Stimulated activated effector memory CD8-positive, alpha-beta T cell treated with anti-CD3 and anti-CD28 coated beads, Interleukin-12 subunit alpha, Interleukin-12 subunit beta, amount 100 ng/mL, for 72 hours (primary cell): ENCODE results near the gene PALM3.

Experiments used
- ATAC-seq: fragments of 150-1000 bp; cut with Tn5 transposase; 2 replicates; pipeline ENCODE4 v1.10.0; 2021
- DNase-seq, 2 donors: peaks; one replicate each; pipeline ENCODE4 v3.0.0; 2021 to 2022; ENCODE audit warnings: low spot score in 2 of 2
- H3K27ac Mint-ChIP-seq: one replicate; pipeline ENCODE4 v1.8.0; 2022; ENCODE audit warnings: mild to moderate bottlenecking, mixed read lengths
- H3K36me3 Mint-ChIP-seq: one replicate; pipeline ENCODE4 v1.8.0; 2022; ENCODE audit warnings: mild to moderate bottlenecking, mixed read lengths
- H3K4me1 Mint-ChIP-seq: one replicate; pipeline ENCODE4 v1.8.0; 2022; ENCODE audit warnings: mixed read lengths
- H3K4me3 Mint-ChIP-seq: one replicate; pipeline ENCODE4 v1.8.0; 2022; ENCODE audit warnings: mild to moderate bottlenecking, mixed read lengths
- H3K9me3 Mint-ChIP-seq: one replicate; pipeline ENCODE4 v1.8.0; 2022; ENCODE audit warnings: mixed read lengths

PALM3 gene

DNA sequence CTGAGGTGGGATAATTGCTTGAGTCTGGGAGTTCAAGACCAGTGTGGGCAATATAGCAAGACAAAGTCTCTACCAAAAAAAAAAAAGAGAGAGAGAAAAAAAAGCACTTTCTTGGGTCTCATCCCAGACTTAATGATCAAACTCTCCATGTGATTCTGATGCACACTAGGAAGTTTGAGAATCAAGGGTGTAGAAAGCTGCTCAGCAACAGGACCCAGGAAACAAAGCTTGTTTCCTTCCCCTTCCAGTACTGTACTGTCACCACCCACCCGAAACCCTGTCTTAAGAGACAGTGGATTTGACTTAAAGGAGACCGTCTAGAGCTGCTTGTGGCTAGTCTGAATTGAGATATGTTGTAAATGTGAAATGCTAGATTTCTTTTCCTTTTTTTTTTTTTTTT is 16.5 kb upstream of the PALM3 start:
- Mint-ChIP-seq H3K4me1 (peaks cover 27% of the 10 kb centered on the region), H3K4me3 (no peak overlapping the region), H3K9me3 (no peaks in the 10 kb centered on the region), H3K36me3 (peaks cover 14% of the 10 kb centered on the region), H3K27ac (no peak overlapping the region)
- no peak for ATAC-seq
- no peak for DNase-seq

DNA sequence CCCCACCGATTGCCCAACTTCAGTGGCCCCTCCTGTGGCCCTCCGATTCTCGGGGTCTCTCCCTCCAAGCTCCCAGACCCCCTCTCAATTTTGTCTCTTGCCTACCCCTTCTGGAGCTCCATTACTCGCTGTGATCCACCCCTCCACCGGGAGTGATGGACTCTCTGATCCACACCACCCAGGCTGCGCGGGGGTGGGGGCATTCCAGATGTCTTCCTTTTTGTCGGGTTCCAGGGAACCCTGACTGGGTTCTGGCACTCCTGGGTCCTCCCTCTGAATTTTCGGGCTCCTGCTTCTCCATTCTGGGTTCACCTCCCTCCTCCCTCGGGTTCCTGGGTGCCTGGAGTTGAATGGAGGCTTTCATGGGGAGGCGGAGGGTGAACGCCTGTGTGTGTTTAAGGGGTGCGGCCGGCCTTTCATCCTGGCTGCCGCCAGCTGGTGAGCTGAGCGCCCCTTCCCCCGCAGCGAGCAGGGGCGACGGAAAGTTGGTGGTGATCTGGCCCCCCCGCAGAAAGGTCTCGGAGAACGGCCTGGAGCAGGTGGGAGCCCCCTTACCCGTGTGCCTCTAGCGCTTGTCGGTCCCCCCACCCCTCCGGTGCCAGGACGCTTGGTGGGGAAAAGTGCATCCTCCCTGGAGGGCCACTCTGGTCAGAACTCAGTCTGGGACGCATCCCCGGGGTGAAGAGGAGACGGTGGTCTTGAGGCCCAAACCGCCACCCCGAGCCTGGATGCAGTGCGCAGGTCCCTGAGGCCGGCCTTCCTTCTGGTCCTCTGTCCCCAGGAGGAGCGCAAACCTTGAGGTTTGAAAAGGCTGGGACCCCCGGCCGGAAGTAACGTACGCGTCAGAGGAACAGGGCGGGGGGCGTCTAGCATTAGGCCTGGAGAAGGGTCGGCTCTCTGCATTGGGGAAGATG is 12.3 kb upstream of the PALM3 start:
- no peaks in the 10 kb centered on the region for H3K9me3 Mint-ChIP-seq
- DNase-seq: peak; percentile 15 to 63
- peak; percentile 5 for ATAC-seq
- H3K36me3 Mint-ChIP-seq: peaks cover 5% of the 10 kb centered on the region
- peak overlapping the region; percentile 89 for H3K27ac Mint-ChIP-seq
- H3K4me1 Mint-ChIP-seq: peaks cover 13% of the 10 kb centered on the region
- H3K4me3 Mint-ChIP-seq: peak overlapping the region; percentile 98

- ATAC-seq: peak; percentile 81
- DNase-seq: peak; percentile 83 to 89
These were observed 11.5 kb upstream of the PALM3 start for GRCh38 chr19:14073261-14073924.

DNA sequence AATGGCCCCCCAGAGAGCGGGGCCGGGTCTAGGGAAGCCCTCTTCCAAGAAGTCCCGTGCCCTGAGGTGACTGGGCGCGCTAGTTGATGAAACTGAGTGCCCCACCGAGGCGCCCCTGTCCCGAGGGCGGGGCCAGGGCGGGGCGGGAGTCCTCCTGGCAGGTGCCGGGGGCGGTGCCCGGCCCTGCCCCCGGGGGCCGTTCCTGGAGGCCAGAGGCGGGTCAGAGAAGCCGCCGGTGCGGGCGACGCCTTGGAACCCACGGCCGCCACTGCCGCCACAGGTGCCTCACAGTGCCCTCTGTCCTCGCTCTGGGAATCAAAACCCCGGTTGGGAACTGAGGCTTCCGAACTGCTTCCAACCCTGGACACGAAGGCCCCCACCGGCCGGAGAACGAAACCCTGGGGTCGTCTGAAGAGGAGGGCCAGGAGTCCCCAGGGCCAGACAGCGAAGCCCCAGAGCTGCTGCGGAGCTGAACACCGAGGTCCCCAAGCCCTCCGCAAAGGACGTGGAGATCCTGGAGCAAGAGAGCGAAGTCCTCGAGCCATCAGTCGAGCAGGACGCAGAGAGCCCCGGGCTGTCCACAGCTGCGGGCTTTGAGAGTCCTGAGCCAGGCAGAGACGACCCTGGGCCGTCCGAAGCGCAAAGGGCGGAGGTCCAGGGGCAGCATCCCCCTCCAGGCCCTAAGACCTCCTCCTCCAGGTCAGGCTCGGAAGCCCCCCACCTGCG is 10.8 kb upstream of the PALM3 start, which contains the start of gene MISP3:
Gene MISP3, plus strand, starts transcription at position 252 of the 726 bp plus-strand sequence. CDS start 524 bp downstream, outside the sequence.
- peaks cover 5% of the 10 kb centered on the region for H3K36me3 Mint-ChIP-seq
- no peaks in the 10 kb centered on the region for H3K9me3 Mint-ChIP-seq
- ATAC-seq (peak; percentile 44), DNase-seq (peak; percentile 40 to 83)
- peaks cover 13% of the 10 kb centered on the region for H3K4me1 Mint-ChIP-seq
- peak within 1 kb of the TSS; percentile 89 for H3K27ac Mint-ChIP-seq
- H3K4me3 Mint-ChIP-seq: peak within 1 kb of the TSS; percentile 98

More at GRCh38 chr19:14073261-14073924, 11.5 kb upstream of the PALM3 start:
- Mint-ChIP-seq H3K9me3 (no peaks in the 10 kb centered on the region), H3K4me3 (peak overlapping the region; percentile 98), H3K4me1 (peaks cover 13% of the 10 kb centered on the region), H3K36me3 (peaks cover 5% of the 10 kb centered on the region), H3K27ac (peak overlapping the region; percentile 89)

GRCh38 chr19:14070268-14071050 is 8.6 kb upstream of the PALM3 start:
- no peak overlapping the region for H3K27ac Mint-ChIP-seq
- DNase-seq (no peak), ATAC-seq (no peak)
- H3K9me3 Mint-ChIP-seq: no peaks in the 10 kb centered on the region
- peaks cover 13% of the 10 kb centered on the region for H3K4me1 Mint-ChIP-seq
- H3K36me3 Mint-ChIP-seq: peaks cover 5% of the 10 kb centered on the region
- no peak overlapping the region for H3K4me3 Mint-ChIP-seq

DNA sequence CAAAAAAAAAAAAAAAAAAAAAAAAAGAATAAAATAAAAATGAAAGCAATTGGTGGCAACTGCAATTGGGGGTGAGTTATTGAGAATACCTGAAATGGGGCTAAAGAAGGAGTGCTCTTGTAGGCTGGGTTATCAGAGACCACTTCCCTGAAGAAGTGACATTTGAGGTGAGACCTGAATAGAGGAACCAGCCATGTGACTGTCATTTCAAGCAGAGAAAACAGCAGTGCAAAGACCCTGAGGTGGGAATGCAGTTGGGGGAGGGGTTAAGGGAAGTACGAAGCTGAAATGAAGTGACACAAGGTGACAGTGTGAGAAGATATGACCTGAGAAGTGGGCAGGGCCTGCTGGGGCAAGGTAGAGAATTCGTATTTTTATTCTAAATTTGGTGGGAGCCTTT is 4.3 kb upstream of the PALM3 start:
- no peak overlapping the region for H3K27ac Mint-ChIP-seq
- no peaks in the 10 kb centered on the region for H3K36me3 Mint-ChIP-seq
- no peak for DNase-seq
- no peaks in the 10 kb centered on the region for H3K4me1 Mint-ChIP-seq
- ATAC-seq: no peak
- H3K4me3 Mint-ChIP-seq: no peak overlapping the region
- no peaks in the 10 kb centered on the region for H3K9me3 Mint-ChIP-seq

GRCh38 chr19:14063105-14063504 is 1.2 kb upstream of the PALM3 start:
- no peak overlapping the region for H3K4me3 Mint-ChIP-seq
- DNase-seq (no peak), ATAC-seq (no peak)
- H3K36me3 Mint-ChIP-seq: no peaks in the 10 kb centered on the region
- no peaks in the 10 kb centered on the region for H3K9me3 Mint-ChIP-seq
- H3K27ac Mint-ChIP-seq: no peak overlapping the region
- H3K4me1 Mint-ChIP-seq: peaks cover 17% of the 10 kb centered on the region

DNA sequence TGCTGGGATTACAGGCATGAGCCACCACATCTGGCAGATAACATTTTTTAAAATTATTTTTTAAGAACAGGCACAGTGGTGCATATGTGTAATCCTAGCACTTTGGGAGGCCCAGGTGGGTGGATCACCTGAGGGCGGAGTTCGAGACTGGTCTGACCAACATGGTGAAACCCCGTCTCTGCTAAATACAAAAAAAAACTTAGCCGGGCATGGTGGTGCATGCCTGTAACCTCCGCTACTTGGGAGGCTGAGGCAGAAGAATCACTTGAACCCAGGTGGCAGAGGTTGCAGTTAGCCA is 631 bp upstream of the PALM3 start:
- H3K36me3 Mint-ChIP-seq: no peaks in the 10 kb centered on the region
- H3K27ac Mint-ChIP-seq: no peak overlapping the region
- peaks cover 23% of the 10 kb centered on the region for H3K4me1 Mint-ChIP-seq

DNA sequence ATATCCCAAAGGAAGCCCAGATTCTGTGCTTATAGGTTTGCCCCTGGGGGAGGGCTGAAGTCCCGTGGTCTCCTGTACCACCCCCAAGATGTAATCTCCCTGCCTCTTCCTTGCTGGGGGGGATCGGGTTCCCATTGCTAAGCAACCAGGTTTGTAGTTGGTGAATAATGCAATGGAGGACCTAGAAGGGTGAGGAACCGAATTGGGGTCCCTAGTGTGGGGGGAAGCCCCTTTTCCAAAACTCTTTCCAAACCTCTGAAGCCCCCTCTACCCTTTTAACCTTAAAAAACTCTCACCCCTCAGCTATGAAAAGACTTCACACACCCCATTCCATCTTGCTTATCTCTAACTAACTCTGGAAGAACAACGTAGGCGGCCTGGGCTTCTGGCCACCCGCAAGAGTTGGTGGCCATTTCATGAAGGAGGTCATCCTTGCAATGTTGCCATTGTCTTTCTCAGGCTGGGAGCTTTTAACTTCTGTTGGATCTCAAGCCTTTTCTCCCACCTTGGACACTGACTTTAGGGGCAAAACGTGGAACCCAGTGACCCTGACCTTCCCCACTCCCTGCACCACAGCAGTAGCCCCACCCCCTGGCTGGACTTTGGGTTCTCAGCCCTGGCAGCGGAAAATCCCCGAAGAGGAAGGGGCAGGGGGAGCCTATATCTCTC is 661 bp downstream of the PALM3 start:
- Mint-ChIP-seq H3K27ac (no peak overlapping the region), H3K9me3 (no peaks in the 10 kb centered on the region), H3K36me3 (no peaks in the 10 kb centered on the region), H3K4me1 (peaks cover 23% of the 10 kb centered on the region), H3K4me3 (no peak overlapping the region)
- DNase-seq: no peak
- no peak for ATAC-seq

More for the DNA sequence above, 631 bp upstream of the PALM3 start:
- ATAC-seq: no peak
- no peak for DNase-seq
- no peak overlapping the region for H3K4me3 Mint-ChIP-seq
- H3K9me3 Mint-ChIP-seq: no peaks in the 10 kb centered on the region

- H3K27ac Mint-ChIP-seq: no peak overlapping the region
- peaks cover 31% of the 10 kb centered on the region for H3K4me1 Mint-ChIP-seq
- no peak for ATAC-seq
- DNase-seq: no peak
- H3K9me3 Mint-ChIP-seq: no peaks in the 10 kb centered on the region
- H3K4me3 Mint-ChIP-seq: no peak overlapping the region
- no peaks in the 10 kb centered on the region for H3K36me3 Mint-ChIP-seq
These were observed 2.2 kb downstream of the PALM3 start for GRCh38 chr19:14059652-14060155.

GRCh38 chr19:14059093-14059480 is 2.8 kb downstream of the PALM3 start:
- peaks cover 37% of the 10 kb centered on the region for H3K4me1 Mint-ChIP-seq
- peak; percentile 49 for ATAC-seq
- no peaks in the 10 kb centered on the region for H3K9me3 Mint-ChIP-seq
- H3K4me3 Mint-ChIP-seq: peak overlapping the region; percentile 67
- no peaks in the 10 kb centered on the region for H3K36me3 Mint-ChIP-seq
- DNase-seq: peak; percentile 54 to 77
- H3K27ac Mint-ChIP-seq: no peak overlapping the region

- DNase-seq: no peak
- Mint-ChIP-seq H3K36me3 (no peaks in the 10 kb centered on the region), H3K9me3 (no peaks in the 10 kb centered on the region), H3K4me1 (peaks cover 41% of the 10 kb centered on the region), H3K4me3 (peak overlapping the region; percentile 67), H3K27ac (no peak overlapping the region)
- ATAC-seq: no peak
These were observed 3.4 kb downstream of the PALM3 start for GRCh38 chr19:14058182-14059092.

DNA sequence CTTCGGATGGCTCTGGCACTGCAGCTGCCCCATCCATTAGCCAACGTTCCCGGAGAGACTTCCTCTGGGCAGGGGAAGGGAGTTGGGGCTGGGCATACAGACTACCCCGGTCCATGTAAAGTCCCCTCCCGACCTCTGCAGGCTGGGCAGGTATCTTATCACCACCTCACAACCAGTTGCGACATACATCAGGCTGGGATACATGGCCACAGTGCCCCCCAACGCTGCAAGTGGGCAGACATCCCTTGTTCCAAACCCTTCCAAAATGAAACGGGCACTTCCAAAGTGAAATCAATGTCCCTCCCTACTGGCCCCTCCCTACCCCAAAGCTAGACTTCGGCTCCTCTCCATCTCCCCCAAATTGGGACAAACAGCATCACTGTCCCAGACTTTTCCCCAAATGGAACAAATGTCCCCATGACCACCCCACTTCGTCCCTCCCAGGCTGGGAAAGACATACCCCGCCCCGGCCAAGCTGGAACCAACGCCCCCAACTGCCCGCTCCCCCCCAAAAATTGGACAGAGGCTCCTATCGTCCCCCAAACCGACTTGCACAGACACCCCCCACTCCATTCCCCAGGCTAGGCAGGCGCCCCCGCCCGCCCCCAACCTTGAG is 5.0 kb downstream of the PALM3 start:
- H3K36me3 Mint-ChIP-seq: peaks cover 14% of the 10 kb centered on the region
- no peaks in the 10 kb centered on the region for H3K9me3 Mint-ChIP-seq
- no peak for ATAC-seq
- no peak for DNase-seq
- H3K27ac Mint-ChIP-seq: no peak overlapping the region
- H3K4me1 Mint-ChIP-seq: peaks cover 45% of the 10 kb centered on the region
- peak overlapping the region; percentile 67 for H3K4me3 Mint-ChIP-seq
